GM18507 (cell line): ENCODE results near the gene MZB1.
A peak's percentile ranks its signal among the peaks of the same experiment; 100 is the strongest.

Source experiments
- DNase-seq: peaks from one replicate; pipeline ENCODE4 v3.0.0; 2011; ENCODE audit warnings: low read depth; ENCODE audit not compliant: insufficient read length; ENCODE audit errors: extremely low spot score
- FAIRE-seq: peaks from 2 replicates; lab custom pipeline; 2011; peaks lifted over from hg19 to GRCh38; lab: Jason Lieb, UNC

Gene MZB1, protein sequence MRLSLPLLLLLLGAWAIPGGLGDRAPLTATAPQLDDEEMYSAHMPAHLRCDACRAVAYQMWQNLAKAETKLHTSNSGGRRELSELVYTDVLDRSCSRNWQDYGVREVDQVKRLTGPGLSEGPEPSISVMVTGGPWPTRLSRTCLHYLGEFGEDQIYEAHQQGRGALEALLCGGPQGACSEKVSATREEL

DNA sequence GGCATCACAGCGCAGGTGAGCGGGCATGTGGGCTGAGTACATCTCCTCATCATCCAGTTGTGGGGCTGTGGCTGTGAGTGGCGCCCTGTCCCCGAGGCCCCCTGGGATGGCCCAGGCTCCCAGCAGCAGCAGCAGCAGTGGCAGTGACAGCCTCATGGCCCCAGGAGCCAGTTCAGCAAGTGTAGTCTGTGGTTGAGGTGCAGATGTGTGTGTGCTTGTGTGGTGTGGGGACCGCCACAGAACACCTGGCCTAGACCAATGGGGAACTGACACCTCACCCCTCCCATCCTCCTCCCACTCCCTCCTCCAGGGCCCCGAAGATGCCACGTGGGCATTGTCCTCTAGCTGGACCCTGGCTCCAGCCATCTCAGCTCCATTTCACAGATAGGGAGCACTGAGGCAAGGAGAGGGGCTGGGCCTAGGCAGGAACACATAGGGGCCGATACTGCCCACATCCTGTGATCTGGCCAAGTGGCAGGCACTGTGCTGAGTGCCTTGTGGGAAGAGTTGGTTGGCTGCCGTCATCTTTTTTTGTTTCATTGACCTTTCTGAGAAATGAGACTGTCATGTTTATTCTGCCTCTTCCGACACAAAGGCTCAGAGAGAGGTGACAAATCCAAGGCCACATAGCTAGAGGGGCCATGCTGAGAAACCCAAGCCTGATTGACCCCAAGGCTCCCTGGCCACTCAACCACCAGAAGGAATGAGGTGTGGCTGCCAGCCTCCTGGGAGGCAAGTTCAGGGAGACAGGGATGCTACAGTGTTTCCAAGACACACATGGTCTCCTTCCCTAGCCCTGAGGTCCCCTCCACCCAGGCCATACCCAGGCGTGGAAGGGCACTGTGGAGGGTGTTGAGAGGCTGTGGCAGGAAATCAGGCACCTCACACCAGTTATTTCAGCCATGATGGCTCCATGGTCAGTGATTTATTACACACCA, at the start of gene MZB1:
Gene MZB1, minus strand, starts transcription at position 213 of the 938 bp plus-strand sequence. Its CDS starts 57 bp downstream, at position 156.
- DNase-seq (peak; percentile 88), FAIRE-seq (peak; percentile 97)

DNA sequence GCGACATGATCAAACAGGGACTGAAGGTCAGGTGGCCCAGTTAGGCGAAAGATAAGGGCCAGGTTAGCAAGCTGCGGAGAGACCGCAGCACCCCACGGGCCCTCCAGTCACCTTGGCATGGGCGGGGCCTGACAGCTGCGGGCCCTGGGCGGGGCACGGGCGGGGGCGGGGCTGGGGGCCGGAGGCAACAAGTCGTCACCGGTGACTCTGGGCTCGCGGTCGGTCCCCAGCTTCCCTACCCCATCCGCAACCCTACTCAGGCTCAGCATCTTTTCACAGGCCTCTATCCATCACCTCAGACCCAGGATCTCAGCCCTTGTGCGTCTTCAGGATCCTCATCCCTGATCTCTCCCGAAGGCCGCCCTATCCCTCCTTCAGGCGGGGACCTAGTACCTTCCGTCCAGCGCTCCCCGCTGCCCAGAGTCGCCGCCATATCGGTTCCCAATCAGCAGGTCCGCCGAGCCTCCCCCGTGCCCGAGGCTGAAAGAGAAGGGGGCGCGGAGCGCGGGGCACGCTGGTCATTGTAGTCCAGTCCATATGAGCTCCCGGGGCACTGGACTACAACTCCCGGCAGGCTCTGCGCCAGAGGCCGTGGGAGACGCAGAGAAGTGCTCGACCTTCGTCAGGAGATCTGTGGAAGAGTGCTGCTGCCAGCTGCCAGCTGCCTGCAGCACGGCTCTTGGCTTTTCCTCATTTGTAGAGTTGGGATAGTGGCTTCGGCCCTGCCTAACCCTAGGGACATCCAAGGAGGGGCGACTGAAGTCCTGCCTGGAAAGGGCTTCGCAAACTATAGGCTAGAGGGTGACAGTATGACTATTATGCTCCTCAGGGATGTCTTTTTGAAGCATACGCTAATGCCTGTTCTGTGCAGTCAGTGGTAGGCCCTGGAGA, 49.5 kb upstream of the MZB1 start, which contains the start of gene DNAJC18:
Gene DNAJC18, minus strand, starts transcription at position 513 of the 891 bp plus-strand sequence. Its CDS starts 80 bp downstream, at position 433.
- FAIRE-seq (peak; percentile 90), DNase-seq (peak; percentile 89)

DNA sequence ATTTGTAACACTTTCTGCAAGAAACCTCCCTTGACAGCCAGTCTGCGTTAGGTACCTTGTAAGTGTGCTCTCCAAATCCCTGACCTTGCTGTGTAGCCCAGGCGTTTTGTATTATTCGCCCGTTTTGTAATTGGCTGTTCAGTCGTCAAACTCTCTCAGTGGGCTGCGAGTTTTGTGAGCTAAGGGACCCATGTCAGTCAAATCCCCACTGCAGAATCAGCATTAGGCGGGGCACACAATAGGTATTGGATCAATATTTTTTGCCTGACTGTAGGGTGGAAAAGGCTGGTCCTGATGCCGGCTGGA, 48.9 kb upstream of the MZB1 start:
- no peak for FAIRE-seq

DNA sequence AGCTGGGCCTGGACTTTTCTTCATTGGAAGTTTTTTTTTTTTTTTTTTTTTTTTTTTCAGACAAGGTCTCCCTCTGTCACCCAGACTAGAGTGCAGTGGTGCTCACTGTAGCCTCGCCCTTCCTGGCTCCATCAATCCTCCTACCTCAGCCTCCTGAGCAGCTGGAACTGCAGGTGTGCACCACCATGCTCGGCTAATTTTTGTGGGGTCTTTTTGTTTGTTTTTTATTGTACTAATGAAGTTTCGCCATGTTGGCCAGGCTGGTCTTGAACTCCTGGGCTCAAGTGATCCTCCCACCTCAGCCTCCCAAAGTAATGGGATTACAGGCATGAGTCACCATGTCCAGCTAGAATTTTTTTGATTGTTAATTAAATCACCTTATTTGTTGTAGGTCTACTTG, 46.0 kb upstream of the MZB1 start:
- DNase-seq = no peak
- FAIRE-seq = no peak

More for the DNA sequence above, 48.9 kb upstream of the MZB1 start:
- DNase-seq = no peak

DNA sequence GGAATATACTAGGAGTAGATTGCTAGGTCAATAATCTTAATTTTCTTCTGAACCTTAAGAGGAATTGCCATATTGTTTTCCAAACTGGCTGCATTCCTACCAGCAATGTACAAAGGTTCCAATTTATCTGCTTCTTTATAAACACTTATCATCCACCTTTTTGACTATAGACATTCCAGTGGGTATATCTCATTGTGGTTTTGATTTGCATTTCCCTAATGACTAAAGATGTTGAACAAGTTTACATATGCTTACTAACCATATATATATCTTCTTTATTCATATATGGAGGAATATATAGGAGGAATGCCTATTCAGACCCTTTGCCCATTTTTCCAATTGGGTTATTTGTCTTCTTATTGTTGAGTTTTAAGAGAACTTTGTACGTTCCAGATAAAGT, 42.0 kb upstream of the MZB1 start:
- DNase-seq = no peak
- FAIRE-seq = no peak

DNA sequence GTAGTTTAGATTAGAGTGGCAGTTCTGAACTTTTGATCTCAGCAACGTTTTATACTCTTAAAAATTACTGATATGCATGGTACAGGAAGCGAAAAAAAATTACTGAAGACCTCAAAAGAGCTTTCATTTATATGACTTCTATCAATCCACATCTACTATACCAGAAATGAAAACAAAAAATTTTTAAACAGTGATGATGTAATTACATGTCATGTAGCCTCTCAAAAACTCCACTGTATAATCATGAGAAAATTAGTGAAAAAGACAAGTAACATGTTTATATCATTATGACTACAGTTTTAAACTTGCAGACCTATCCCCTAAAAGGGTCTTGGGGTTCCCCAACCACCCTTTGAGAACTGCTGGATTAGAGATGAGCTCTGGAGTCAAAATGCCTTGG, 40.3 kb upstream of the MZB1 start:
- FAIRE-seq (peak; percentile 26), DNase-seq (no peak)

DNA sequence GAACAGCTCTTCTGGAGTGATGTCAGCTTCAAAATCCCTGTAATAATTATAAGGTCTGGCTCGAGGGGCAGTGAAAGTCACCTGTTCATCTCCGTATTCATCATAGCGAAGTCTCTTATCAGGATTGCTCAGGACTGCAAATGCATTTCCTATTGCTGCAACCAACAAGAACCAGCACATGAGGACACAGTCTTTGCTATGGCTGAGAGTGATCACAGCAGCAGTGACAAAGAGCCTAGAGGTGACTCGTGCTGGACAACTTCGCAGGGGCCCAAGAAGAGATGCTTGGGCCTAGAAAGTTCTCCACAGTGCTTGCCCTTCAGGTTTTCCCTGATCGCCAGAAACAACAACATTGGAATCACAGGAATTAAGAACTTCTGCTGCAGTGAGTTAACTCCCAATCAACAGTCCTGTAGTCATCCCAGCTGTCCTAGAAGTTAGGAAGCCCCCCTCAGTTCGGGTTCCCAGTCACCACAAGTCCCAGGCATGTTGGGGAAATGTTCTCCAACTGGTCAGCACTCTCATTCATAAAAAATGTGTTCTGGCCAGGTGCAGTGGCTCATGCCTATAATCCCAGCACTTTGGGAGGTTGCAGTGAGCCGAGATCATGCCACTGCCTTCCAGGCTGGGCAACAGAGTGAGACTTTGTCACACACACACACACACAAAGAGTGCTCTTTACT, 36.6 kb upstream of the MZB1 start:
- FAIRE-seq (no peak), DNase-seq (no peak)

DNA sequence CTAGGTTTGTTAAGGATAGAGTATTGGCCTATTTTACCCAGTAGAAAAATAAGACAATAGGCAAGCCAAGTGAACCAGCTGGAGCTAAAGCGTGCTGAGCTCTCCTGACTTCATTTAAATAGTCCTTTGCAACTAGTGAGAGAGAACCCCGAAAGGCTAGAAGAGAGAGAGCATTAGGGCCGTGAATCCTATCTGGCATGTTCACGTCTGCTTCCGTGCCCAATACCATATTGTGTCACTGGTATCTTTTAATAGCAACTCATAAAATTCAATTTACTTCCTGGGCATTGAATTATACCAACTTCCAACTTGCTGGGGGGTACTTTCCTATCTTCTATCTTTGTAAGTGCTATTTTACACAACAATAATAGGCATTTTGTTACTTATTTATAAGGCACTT, 35.8 kb upstream of the MZB1 start:
- FAIRE-seq (no peak), DNase-seq (no peak)

DNA sequence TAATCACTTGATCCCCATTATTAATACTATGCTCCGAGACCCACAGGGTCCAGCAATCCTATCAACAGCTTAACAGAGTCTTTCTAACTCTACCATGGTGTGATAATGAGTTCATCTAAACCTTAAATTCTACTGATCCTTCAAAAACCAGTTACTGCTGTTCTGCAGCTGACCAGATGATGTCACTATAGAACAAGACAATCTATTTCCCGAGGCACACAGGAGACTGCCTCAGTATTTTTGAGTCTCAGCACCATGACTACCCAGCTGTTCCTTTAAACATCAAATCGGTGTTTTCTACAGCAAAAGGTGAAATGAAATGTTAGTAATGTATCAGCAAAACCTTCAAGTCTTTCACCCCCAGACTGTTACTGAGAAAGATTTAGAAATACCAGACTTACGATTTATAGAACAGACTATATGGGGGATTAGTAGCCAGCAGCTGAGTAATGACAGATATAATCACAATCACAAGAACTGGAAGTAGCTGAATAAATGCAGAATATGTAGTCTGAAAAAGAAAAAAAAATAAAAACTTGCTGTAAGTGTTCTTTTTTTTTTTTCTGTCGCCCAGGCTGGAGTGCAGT, 32.7 kb upstream of the MZB1 start:
- FAIRE-seq (peak; percentile 93), DNase-seq (peak; percentile 76)

DNA sequence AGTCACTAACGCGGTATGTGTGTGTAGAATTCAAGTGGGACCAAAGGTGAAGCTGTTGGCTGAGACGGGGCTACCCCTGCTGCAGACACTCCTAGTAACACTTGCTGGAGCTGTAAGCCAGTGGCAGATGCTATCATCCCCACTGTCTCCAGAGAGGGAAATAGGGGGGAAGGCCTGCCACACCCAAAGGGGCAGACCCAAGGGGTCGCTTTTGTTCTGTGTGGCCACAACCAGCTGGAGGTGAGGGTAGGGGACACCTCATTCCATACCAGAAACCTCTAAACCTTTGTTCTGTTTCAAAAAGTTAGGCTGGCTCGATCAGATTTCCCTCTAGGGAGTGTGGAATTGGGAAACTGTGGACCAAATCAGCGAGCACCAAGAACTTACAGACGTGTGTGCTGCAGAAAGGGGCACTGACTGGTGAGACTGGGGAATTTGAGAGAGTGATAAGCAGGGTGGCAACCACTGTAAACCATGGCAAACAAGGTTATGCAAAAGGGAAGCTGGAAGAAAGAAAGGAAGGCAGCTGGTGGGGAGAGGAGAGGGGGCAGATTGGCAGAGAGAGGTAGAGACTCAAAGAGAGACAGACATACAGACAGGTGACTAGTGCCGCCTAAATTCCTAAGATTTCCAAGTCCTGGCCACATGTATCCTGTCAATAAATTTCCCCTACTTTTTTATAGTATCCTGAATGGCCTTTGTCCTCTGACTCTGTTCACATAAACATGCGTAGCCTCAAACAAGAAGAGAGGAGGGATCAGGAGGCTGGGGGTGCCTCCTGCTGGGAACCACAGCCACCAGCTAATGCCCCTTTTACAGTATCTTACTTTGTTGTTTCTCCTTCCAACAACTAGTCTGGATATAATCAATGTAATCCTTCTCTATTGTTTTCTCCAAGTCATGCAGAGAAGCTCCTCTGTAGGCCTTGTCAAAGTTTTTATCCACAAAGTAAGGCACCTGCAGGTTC, 29.8 kb upstream of the MZB1 start:
- FAIRE-seq = no peak
- DNase-seq = no peak

DNA sequence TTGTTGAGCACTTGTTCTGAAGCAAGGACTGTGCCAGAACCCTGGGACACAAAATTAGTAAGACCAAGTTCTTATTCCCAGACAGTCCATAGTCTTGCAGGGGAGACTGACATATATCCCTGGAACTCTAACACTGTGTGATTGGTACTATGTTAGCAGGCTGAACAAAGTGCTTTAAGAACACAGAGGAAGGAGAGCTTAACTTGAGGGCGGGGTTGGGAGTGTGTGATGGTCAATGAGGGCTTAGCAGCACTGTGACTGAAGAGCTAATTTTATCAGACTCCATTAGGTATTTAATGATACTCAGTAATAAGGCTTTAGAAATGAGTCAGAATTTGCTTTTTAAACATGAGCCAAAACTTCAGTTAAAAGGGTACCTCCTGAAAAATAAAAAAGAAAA, 29.1 kb upstream of the MZB1 start:
- no peak for DNase-seq
- FAIRE-seq = no peak

DNA sequence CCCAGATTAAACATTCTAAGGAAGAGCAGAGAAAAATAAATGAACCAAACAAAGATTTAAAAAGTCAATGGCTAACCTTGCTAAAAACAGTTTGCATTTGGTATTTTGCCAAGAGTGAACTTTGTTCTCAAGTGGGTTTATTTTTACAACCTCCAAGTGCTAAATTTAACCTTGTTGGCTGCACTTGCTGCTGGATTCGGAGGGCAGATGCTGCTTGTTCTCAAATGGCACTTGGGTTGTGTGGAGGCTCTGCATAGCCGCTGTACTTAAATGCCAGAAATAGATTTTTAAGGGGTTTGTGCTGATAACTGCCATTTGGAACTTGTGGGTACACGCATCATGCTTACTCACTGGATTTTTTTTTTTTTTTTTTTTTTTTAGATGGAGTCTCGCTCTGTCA, 27.5 kb upstream of the MZB1 start:
- FAIRE-seq = no peak
- DNase-seq = no peak

DNA sequence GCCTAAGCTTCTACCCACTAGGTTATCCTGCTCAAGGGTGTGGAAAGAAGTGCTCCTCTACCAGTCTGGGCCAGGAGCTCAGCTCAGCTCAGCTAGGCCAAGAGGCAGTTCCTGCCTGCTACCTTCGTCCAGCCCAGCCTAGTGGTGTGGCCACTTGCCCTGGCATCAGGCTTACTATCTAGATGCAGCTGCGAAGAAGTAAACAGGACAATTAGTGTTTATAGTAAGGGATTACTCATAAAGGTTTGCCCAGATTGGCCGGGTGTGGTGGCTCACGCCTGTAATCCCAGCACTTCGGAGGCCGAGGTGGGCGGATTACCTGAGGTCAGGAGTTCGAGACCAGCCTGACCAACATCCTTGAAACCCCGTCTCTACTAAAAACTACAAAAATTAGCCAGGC, 26.9 kb upstream of the MZB1 start:
- no peak for DNase-seq
- FAIRE-seq = no peak

DNA sequence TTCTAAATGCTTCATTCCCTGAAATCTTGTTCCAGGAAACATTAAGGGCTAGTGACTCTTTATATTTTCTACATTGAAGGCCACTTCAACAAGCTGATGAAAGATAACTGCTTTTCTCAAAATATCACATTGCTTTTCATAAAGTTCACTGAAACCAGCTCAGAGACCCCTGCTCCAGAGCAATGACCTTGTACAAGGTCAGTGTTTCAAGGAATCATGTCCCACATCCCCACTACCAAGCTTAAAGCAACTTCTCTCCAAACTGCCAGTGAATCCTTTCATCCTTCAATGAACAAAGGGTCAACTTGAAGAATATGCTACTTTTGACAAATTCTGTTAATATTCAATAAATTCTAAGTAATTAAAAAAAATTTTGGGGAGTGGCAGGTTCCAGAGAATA, 26.2 kb upstream of the MZB1 start:
- no peak for DNase-seq
- no peak for FAIRE-seq

DNA sequence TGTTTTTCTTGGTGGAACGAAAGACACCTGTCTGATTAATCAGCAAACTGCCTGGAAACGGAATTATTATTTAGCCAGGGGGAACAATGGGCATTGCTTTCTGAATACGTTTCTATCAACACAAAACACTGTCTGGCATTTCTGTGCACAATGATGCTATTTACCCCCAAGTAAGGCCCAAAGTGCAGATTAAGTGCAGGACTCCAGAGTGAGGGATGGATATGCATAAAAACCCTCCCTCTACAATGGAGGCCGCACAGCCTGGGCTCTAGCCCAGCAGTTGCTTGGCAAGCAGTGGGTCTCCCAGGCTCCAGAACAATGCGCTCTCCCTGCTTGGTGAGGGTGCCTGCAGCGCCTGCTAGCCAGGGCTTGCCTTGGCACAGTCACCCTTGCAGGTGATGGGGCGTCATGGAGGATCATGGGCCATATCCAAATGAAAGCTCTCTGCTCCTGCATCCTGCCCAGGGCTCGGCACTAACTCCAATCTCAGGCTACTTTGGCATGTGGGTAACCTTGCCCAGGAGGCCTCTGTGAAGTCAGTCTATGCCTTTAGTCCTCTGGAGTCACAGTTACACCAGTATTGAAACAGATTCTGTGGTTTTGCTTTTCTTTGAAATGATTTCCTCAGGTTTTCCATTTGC, 25.6 kb upstream of the MZB1 start:
- FAIRE-seq (peak; percentile 54), DNase-seq (no peak)

DNA sequence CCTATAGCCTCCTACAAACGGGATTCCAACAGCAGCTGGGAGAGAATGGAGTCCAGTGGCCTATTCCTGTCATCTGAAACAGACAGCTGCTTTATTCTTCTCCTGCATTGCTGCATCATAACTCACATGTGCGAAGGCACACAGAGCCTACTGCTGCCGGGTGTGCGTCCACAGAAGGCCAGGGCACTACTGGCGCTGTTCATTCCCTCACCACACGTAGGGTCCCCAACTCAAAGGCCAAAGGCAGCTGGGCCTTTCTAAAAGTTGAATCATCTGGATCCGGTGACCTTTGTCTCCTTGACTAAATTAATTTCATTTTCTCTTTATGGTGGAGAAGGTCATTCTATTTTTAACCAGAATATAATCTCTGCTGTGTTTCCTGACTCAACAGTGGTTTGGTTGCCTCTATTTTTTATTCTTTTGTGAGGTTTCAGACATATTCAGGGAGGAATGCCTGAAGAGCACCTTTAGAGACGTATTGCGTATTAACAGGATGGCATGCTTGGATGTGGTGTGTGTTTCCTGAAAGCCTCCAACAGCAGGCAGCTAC, 24.9 kb upstream of the MZB1 start:
- FAIRE-seq = no peak

DNA sequence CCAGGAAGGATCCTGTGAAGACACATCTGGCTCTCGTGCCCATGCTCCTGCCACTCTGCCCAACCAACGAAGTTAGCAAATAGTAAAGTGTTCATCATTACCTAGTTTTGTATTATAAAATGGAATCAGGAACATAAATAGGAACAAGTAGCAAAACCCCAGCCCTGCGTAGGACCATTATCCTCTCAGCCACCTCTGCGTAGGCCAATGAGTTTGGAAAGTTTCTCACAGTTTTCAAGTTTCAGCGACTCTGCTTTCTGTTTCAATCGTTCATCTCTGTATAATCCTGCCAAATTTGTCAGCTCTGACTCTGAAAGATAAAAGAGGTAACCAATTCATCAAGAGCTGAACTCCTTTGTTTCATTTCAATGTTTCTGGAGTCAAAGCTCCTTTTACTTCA, 24.2 kb upstream of the MZB1 start:
- FAIRE-seq = peak; percentile 77
- no peak for DNase-seq

More for the DNA sequence above, 24.9 kb upstream of the MZB1 start:
- no peak for DNase-seq
